Pancreas (tissue), 10 donors: Measurements from ENCODE around the gene EHD1. TPM values are rescaled to one million over a fixed set of nuclear protein-coding genes. Genes with fewer than 3 reads are reported as not detected.

Experiments used
- ATAC-seq, 4 donors: fragments of 200-7000 bp; cut with Tn5 transposase; one replicate each; pipeline versions ENCODE4 v1.8.0 to v1.9.1; 2020; ENCODE audit warnings: mild to moderate bottlenecking in 4 of 4, moderate library complexity in 4 of 4
- DNase-seq, 6 donors: peaks; one replicate each; pipeline ENCODE4 v3.0.0-alpha.2; 2020
- FAIRE-seq: peaks from 2 replicates; lab custom pipeline; 2012; peaks lifted over from hg19 to GRCh38; lab: Jason Lieb, UNC
- H3K27ac ChIP-seq, 4 donors: fragments of 200-600 bp; sonication (generic); 1 replicate in 3 of 4; 2 replicates in 1 of 4; pipeline versions ENCODE4 v1.5.0 to v1.8.0; 2020
- H3K27me3 ChIP-seq, 4 donors: fragments of 200-600 bp; one replicate each; pipeline ENCODE4 v1.8.0; 2021
- H3K36me3 ChIP-seq, 3 donors: fragments of 200-600 bp; sonication (generic) in 1 of 3; one replicate each; pipeline versions ENCODE4 v1.5.0 to v1.8.0; 2020 to 2021
- H3K4me1 ChIP-seq, 3 donors: fragments of 200-600 bp; one replicate each; pipeline ENCODE4 v1.8.0; 2021
- H3K4me3 ChIP-seq, 4 donors: fragments of 200-600 bp; sonication (generic) in 2 of 4; one replicate each; pipeline versions ENCODE4 v1.5.0 to v1.8.0; 2020 to 2021
- H3K9me3 ChIP-seq, 4 donors: fragments of 200-600 bp; one replicate each; pipeline ENCODE4 v1.8.0; 2021
- whole genome bisulfite sequencing, 2 donors: extraction: QIAGEN DNeasy Blood & Tissue Kit; methylation state at CpG; one replicate each; pipeline ENCODE4 v1.1.7; 2013; 5-methylcytosine and 5-hydroxymethylcytosine counted together
- intact Hi-C, 3 donors: fragments of 100-400 bp; cut with DNase I; formaldehyde crosslinking; loops; one replicate each; pipeline versions ENCODE4 v1.11.1 to v1.14.2; 2022
- polyA plus RNA-seq, 2 donors: library from polyadenylated mRNA; stranded (reverse); fragments of 200-250 nt; gene quantifications; one replicate each; pipeline ENCODE4 v1.2.3, GENCODE V29; 2013
- total RNA-seq, 6 donors: library from RNA; stranded (reverse); fragmentation: NEBNext Ultra II Directional in 4 of 6; extraction: Animal tissue kit (Norgen Biotek cat#: 25700) in 4 of 6; gene quantifications; one replicate each; pipeline versions ENCODE4 v1.2.1 to v1.2.4, GENCODE V29; 2021 to 2023
- TF ChIP-seq, protein P1 (sequence below), 4 donors: fragments of 200-600 bp; sonication (generic) in 3 of 4; IDR thresholded peaks; one replicate each; pipeline versions ENCODE4 v1.5.0 to v1.8.0; 2021; ENCODE audit warnings: antibody characterized with exemption in 4 of 4
- donor health status: healthy with polysubstance abuse.
- donor health status: DM: no; HTN: no; CAD: no; lungs with moderate emphysema.
- donor health status: DM: no; HTN: no; CAD: no.
- donor health status: control.
- donor health status: control.
- donor health status: Bipolar disorder and iron deficiency.
- donor health status: DM: yes; HTN: yes; CAD: no.
- donor health status: DM: no; HTN: no; CAD: no.
- donor health status: DM: no; HTN: no; CAD: no.
- donor health status: DM: yes; HTN: yes; CAD: no.

The EHD1 gene
- total and polyA plus RNA-seq, 8 donors, result 10.1 to 22.1 (median 16.8) TPM

GRCh38 chr11:64884019-64884418, 5.6 kb upstream of the EHD1 start:
- ATAC-seq, result no peak
- Histone ChIP-seq H3K27ac (no peak overlapping the region), H3K36me3 (no peaks in the 10 kb centered on the region), H3K9me3 (no peaks in the 10 kb centered on the region), H3K27me3 (no peaks in the 10 kb centered on the region), H3K4me3 (no peak overlapping the region), H3K4me1 (peaks cover 6 to 7% (median 7%) of the 10 kb centered on the region in 3 donors)
- TF ChIP-seq, protein P1, sequence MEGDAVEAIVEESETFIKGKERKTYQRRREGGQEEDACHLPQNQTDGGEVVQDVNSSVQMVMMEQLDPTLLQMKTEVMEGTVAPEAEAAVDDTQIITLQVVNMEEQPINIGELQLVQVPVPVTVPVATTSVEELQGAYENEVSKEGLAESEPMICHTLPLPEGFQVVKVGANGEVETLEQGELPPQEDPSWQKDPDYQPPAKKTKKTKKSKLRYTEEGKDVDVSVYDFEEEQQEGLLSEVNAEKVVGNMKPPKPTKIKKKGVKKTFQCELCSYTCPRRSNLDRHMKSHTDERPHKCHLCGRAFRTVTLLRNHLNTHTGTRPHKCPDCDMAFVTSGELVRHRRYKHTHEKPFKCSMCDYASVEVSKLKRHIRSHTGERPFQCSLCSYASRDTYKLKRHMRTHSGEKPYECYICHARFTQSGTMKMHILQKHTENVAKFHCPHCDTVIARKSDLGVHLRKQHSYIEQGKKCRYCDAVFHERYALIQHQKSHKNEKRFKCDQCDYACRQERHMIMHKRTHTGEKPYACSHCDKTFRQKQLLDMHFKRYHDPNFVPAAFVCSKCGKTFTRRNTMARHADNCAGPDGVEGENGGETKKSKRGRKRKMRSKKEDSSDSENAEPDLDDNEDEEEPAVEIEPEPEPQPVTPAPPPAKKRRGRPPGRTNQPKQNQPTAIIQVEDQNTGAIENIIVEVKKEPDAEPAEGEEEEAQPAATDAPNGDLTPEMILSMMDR (IDR thresholded peaks at IDR 0.05), result no peak
- FAIRE-seq, result no peak
- intact Hi-C loops, result no loop called here
- DNase-seq, result no peak
- WGBS, 2 donors, result 88 to 89% methylated on average over 8 of the region's 8 CpGs

DNA sequence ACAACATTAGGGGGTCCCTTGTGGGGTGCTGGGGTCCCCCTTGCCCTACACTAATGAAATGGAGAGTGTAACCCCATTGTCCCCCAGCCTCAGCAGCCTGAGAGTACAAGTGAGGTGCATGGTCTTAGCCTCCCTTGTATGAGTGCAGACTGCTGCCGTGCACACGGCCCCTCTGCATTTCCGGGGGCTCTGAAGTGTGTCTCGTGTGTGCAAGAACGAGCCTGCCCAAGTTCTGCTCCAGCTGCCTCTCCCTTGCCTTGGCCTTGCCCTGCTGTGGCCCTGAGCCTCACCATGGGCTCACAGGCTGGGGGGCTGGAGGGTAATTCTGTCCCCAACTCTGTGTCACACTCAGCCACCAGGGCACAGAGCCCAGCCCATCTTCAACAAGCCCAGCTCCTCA, 5.2 kb upstream of the EHD1 start:
- WGBS, 2 donors, result 81 to 88% methylated on average over 5 of the region's 5 CpGs
- Histone ChIP-seq H3K4me3 (no peak overlapping the region), H3K27me3 (no peaks in the 10 kb centered on the region), H3K36me3 (no peaks in the 10 kb centered on the region), H3K27ac (no peak overlapping the region), H3K9me3 (no peaks in the 10 kb centered on the region), H3K4me1 (peaks cover 3 to 7% (median 6%) of the 10 kb centered on the region in 3 donors)
- intact Hi-C loops, result no loop called here
- FAIRE-seq (no peak), ATAC-seq (no peak), DNase-seq (no peak)
- TF ChIP-seq, protein P1 (IDR thresholded peaks at IDR 0.05), result no peak

- ATAC-seq (no peak), FAIRE-seq (no peak), DNase-seq (no peak)
- peaks cover 0 to 7% (median 6%) of the 10 kb centered on the region in 3 donors for H3K4me1 ChIP-seq
- intact Hi-C loops, result no loop called here
- no peak overlapping the region for H3K4me3 ChIP-seq
- no peaks in the 10 kb centered on the region for H3K36me3 ChIP-seq
- TF ChIP-seq, protein P1 (IDR thresholded peaks at IDR 0.05), result no peak
- H3K27me3 ChIP-seq, result no peaks in the 10 kb centered on the region
- H3K27ac ChIP-seq, result no peak overlapping the region
- H3K9me3 ChIP-seq, result no peaks in the 10 kb centered on the region
- WGBS, 2 donors, result 58 to 67% methylated on average over 5 of the region's 5 CpGs
Measured at GRCh38 chr11:64882243-64882642, 3.8 kb upstream of the EHD1 start.

DNA sequence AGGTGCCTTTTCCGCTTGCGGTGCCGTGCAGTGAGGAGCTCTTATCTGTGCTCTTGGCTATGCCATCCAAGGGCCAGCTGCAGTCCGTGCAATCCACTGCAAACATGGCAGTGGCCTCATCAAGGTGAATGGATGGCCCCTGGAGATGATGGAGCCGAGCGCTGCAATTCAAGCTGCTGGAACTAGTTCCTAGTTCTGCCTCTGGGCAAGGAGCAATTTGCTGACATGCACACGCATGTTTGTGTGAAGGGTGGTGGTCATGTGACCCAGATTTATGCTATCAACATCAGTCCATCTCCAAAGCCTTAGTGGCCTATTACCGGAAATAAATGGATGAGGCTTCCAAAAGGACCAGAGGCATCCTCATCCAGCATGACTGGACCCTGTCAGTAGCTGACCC, 3.1 kb upstream of the EHD1 start:
- DNase-seq, result no peak
- Histone ChIP-seq H3K4me1 (peaks cover 0 to 14% (median 9%) of the 10 kb centered on the region in 3 donors), H3K36me3 (no peaks in the 10 kb centered on the region), H3K27me3 (no peaks in the 10 kb centered on the region), H3K4me3 (no peak overlapping the region), H3K27ac (no peak overlapping the region), H3K9me3 (no peaks in the 10 kb centered on the region)
- intact Hi-C loops, result no loop called here
- WGBS, 2 donors, result 53 to 58% methylated on average over 8 of the region's 8 CpGs
- FAIRE-seq, result no peak
- ATAC-seq, result no peak
- TF ChIP-seq, protein P1 (IDR thresholded peaks at IDR 0.05), result no peak

DNA sequence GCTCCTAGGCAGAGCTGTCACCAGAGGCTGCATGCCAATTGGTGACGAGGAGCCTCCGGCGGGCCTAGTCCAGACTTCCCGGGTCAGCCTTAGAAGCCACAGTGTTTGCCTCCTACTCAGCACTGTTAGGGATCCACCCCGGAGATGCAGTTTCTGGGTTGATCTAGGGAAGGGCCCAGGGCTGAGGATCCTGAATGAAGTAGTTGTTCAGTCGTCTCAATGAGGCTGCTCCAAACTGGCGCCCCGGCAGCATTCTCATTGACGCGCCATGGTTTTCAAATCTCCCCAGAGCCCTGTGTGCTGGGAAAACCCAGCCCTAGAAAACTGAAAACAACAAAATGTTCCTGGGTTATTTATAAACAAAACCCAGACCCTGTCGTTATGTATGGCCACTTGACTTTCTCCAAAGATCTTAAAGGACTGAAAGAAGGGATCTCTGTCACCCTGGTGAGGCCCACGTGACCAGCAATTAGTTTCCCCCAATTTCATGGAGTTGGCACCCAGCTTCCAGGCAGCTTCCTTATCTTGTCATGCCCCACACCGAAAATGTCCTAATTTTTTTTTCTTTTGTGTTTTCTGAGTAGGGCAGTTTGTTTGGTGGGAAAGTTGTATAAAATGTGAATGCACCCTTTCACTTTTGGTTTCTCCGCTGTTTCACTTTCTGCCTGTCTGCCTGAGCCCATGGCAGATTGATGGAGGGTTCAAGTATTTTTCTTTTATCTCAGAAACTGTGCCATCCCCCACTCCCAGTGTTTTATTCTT, 2.0 kb upstream of the EHD1 start:
- no peaks in the 10 kb centered on the region for H3K27me3 ChIP-seq
- DNase-seq, result no peak
- peaks cover 4 to 22% (median 18%) of the 10 kb centered on the region in 3 donors for H3K4me1 ChIP-seq
- no peak for FAIRE-seq
- no peaks in the 10 kb centered on the region for H3K36me3 ChIP-seq
- intact Hi-C loops, result no loop called here
- H3K27ac ChIP-seq, result no peak overlapping the region
- TF ChIP-seq, protein P1 (IDR thresholded peaks at IDR 0.05), result no peak
- no peak overlapping the region for H3K4me3 ChIP-seq
- no peak for ATAC-seq
- WGBS, 2 donors, result 79% methylated on average over 14 of the region's 14 CpGs
- no peaks in the 10 kb centered on the region for H3K9me3 ChIP-seq
